HUDEP-2 (cell line): Measurements from ENCODE around the gene PLBD2.
A peak's percentile ranks its signal among the peaks of the same experiment; 100 is the strongest.

Experiments used
- DNase-seq, 76 experiments: peaks; one replicate each; lab custom pipeline; 2025; ENCODE audit not compliant: unreplicated experiment in 76 of 76; lab: John Stamatoyannopoulos, UW

PLBD2 gene, protein sequence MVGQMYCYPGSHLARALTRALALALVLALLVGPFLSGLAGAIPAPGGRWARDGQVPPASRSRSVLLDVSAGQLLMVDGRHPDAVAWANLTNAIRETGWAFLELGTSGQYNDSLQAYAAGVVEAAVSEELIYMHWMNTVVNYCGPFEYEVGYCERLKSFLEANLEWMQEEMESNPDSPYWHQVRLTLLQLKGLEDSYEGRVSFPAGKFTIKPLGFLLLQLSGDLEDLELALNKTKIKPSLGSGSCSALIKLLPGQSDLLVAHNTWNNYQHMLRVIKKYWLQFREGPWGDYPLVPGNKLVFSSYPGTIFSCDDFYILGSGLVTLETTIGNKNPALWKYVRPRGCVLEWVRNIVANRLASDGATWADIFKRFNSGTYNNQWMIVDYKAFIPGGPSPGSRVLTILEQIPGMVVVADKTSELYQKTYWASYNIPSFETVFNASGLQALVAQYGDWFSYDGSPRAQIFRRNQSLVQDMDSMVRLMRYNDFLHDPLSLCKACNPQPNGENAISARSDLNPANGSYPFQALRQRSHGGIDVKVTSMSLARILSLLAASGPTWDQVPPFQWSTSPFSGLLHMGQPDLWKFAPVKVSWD

GRCh38 chr12:113358381-113359132, at the start of gene PLBD2:
PLBD2 (plus strand) TSS chr12:113358587; CDS start chr12:113358601, 14 bp downstream.
- peak in 75 of 76 experiments; percentile 34 to 95 (median 87) for DNase-seq

DNA sequence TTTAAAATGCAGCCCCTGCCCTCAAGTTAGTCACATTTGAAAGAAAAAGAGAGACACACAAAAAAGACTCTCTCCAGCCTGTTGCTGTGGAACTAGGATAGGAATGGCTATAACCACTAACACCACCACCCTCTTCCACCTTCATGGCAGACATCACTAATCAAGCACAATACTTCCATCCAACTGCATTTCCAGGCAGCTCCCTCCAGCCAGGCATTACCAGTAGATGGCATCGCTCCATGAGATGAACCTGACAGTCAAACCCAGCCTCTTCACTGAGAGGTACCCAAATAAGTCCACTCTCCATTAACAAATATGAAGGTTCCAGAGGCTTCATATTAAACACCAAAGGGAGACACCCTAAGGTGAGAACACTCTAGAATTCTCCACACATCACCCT, 47.9 kb upstream of the PLBD2 start:
- peak in 11 of 76 experiments; percentile 4 to 22 (median 10) for DNase-seq

DNA sequence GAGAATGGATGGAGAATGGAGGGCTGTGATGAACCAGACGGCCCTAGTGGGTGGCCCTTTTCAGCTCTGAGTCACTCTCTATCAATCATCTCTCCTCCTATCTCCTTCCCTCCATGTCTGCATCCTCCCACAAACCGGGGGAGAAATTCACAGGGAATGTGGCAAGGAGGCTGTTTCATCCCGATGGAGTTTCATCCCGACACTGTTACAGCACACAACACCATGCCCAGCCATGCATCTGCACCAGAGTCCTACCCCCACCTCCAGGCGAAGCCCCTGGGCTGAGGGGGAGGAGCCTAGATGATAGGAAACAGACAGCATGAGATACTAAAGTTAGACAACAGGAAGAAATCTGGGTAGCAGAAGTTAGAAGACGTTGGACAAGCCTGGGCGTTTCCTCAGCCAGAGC, 44.3 kb upstream of the PLBD2 start:
- no peak for DNase-seq

DNA sequence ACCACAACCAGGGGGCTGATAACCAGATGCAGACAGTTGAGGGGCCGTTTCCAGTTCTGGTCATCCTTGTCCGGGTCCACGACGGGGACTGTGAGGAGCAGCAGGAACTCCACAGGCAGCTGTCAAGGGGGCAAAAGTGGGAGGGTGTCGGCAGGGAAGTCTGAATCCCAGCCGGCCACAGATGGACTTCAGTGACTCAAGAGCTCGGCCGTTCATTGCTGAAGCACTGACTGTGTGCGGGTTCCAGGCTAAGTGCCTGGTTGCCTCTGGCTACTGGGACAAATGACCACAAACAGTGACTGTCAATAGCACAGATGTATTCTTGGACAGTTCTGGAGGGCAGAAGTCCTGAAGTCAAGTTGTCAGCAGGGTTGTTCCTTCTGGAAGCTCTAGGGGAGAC, 43.0 kb upstream of the PLBD2 start:
- DNase-seq, result no peak

DNA sequence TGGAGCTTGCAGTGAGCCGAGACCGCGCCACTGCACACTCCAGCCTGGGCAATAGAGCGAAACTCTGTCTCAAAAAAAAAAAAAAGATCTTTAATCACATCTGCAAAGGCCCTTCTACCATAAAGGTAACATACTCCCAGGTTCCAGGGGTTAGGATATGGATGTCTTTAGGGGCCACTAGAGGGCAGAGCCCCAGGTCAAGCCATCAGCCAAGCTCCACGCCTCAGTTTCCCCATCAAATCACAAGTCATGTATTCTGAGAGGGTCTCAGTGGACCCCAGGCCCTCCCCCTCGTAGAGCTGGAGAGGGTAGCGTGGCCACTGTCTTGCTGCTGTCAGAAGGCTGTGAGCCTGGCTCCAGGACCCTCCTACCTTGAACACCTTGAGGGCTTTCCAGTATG, 42.2 kb upstream of the PLBD2 start:
- DNase-seq, result no peak

GRCh38 chr12:113317122-113317521, 41.3 kb upstream of the PLBD2 start:
- no peak for DNase-seq

DNA sequence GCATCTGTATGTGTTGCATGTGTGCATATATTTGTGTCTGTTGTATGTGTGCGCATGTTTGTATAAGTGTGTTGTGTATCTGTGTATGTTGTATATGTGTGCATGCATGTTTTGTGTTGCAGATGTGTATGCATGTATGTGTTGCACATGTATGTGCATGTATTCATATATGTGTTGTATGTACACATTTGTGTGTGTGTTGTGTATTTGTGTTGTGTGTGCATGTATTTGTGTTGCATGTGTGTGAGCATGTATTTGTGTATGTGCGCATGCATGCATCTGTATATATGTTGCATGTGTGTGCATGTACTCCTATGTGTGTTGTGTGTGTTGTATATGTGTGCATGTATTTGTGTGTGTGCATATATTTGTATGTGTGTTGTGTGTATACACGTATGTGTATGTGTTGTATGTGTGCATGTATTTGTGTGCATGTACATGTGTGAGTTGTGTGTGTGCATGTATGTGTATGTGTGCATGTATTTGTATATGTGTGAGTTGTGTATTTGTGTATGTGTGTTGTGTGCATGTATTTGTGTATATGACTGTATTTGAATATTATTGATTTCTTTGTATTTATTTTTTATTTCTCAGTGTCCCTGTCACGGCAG, 40.2 kb upstream of the PLBD2 start:
- no peak for DNase-seq

- DNase-seq, result no peak
These were observed 39.3 kb upstream of the PLBD2 start for GRCh38 chr12:113318900-113319628.

GRCh38 chr12:113320401-113320800, 38.0 kb upstream of the PLBD2 start:
- DNase-seq, result no peak

DNA sequence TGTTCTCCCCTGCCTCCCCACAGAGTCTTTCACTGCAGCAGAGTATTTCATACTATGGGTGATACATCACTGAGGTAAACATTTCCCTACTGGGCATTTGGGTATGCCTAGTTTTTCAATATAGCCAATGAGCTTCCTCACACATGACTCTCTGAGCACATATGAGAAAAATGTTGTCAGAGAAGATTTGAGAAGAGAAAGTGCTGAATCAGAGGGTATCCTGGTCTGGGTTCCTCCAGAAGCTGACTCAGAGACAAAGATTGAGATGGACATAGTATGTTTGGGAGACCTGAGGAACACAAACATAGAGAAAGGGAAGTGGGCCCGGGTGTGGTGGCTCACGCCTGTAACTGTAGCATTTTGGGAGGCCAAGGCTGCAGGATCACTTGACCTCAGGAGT, 36.0 kb upstream of the PLBD2 start:
- DNase-seq, result no peak

DNA sequence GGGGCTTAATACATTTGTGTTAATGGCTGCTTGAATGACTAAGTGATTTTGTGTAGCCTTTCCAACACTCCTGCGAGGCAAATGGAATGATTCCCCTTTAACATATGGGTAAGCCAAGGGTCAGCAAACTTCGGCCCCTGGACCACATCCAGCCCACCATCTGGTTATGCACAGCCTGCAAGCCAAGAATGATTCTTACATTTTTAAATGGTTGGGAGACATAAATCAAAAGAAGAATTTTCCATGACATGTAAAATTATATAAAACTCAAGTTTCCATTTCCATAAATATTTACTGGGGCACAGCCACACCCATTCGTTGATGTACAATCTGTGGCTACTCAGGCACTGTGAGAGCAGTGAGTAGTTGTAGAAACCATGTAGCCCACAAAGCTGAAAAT, 32.5 kb upstream of the PLBD2 start:
- DNase-seq, result no peak

DNA sequence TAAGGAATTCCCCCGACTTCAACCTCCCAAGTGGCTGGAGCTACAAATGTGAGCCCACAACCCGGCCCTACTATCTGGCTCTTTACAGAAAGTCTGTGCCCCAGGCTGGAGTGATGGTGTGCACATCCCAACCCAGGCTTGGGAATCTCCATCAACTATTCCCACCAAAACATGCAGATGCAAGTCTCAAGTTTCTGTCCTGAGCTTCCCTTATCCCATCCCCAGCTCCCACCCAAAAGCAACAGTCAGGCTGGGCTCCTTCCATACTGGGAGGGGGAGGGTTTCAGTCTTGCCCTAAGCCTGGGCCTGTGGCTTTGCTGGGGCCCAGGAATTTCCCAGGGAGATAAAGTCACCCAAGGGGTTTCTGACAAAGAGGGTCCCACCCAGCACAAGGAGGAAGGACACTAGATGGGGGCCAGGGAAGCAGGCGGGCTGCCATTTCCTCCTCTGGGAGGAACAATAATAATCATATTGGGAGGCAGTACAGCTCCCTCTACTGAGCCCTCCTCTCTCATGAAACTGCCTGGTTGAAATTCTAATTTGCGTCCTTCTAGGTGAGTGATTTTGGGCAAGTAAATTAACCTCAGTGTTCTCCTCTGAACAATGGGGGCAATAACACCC, 31.5 kb upstream of the PLBD2 start:
- no peak for DNase-seq

DNA sequence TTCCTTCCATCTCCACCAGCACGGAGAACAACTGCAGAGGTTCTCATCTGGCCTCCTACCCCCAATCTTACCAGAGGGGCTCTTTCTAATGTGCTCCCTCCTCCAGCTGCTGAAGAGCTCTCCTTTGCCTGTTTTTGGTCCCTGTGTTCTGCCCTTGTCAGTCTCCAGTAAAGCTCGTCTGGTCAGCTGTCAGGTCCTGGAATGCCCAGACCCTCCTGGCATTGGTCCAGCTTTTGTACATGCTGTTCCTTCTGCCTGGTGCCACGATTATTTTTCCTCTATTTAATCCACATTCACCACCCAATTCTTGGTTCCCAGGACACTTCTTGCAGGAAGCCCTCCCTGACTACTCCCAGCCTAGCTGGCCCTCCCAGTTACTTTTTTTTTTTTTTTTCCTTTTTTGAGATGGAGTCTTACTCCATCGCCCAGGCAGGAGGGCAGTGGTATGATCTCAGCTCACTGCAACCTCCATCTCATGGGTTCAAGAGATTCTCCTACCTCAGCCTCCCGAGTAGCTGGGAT, 30.0 kb upstream of the PLBD2 start:
- no peak for DNase-seq

DNA sequence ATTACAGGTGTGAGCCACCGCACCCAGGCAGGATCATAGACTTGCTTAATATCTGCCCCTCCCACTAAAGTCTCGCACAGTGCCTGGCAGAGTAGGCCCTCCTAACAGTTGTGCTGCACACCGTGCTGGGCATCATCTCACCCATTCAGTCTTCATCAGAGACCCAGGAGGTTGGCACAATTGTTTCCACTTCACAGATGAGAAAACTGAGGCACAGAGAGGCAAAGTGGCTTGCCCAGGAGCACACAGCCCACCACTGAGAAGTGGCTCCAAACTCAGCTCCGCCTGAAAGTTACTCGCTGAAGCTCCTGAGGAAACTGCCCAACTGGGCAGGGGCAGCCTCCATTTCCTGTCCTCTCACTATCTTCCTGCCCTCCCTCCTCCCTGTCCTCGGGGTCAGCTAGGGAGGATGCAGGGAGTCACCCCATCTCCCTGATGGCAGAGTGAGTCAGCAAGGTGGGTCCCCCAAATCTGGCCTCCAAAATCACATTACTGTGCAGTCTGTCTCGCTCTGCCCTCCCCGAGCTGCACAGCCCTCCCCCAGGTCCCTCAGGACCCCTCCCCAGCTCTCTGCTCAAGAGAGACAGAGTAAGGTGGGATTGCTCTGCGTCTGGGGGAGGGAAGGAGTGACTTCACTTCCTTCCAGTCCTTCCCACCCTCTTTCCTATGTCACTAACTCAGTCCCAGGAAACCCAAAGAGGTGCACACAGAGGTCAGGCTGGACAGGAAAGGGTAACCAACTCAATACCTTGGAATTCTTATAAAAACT, 29.2 kb upstream of the PLBD2 start:
- DNase-seq, result no peak

- no peak for DNase-seq
These were observed 28.5 kb upstream of the PLBD2 start for GRCh38 chr12:113329791-113330417.

DNA sequence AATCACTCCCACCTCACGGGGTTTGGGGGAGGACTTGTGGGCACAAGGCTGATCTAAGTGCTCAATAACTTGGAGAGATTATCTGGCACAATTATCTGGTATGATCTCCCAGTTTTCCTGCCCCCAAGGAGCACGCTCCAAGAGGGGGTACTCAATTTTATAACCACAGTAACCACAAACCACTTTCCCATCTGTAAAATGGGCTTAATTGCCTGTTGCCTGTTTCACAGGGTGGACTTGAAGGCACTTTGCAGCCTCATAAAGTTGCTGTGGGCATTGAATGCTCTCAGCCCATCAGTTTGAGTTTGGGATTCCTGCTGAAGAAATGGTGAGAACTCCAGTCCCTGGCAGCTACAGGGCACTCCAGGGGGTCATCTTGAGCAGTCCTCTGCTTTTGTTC, 27.9 kb upstream of the PLBD2 start:
- no peak for DNase-seq

- no peak for DNase-seq
These were observed 25.5 kb upstream of the PLBD2 start for GRCh38 chr12:113332688-113333417.

DNA sequence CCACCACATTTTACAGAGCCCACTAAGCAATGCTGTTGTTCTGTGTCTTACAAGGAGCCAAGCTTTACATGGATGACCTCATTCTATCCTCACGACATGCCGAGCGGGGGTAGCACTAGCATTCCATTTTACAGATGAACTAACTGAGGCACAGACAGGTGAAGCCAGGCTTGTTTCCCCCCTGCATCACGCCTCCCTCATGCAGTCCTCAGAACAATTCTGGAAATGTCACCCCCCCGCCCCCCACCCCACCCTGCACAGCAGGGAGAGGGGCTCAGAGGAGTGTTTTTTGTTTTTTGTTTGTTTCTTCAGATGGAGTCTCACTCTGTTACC, 25.0 kb upstream of the PLBD2 start:
- no peak for DNase-seq
